Superior temporal gyrus (tissue), 1 donor: Measurements from ENCODE around the gene TGFBR2.
"Not testable (repeated sequence)": the region's sequence is repeated elsewhere in the genome, so short reads cannot be mapped to it uniquely, and the experiment has no call there.

Source experiments
- DNase-seq: peaks from one replicate; pipeline ENCODE4 v3.0.0-alpha.2; 2016; ENCODE audit errors: extremely low spot score

The TGFBR2 gene

DNA sequence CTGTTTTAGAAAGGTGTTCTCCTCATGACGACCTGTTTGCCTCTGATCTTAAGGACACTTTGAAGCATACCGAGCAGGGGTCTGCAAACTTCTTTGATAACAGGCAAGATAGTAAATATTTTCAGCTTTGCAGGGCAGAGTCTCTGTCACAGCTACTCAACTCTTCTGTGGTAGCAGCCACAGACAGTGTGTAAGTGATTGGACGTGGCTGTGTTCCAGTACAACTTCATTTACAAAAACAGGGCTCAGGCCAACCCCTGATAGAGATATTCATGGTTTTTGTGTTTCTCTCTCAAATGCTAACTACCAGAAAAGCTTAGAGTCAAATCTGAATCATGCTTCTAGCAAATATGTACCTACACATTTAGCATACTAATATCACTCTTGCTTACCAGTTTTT lies 51.5 kb downstream of the TGFBR2 start:
- DNase-seq = no peak

DNA sequence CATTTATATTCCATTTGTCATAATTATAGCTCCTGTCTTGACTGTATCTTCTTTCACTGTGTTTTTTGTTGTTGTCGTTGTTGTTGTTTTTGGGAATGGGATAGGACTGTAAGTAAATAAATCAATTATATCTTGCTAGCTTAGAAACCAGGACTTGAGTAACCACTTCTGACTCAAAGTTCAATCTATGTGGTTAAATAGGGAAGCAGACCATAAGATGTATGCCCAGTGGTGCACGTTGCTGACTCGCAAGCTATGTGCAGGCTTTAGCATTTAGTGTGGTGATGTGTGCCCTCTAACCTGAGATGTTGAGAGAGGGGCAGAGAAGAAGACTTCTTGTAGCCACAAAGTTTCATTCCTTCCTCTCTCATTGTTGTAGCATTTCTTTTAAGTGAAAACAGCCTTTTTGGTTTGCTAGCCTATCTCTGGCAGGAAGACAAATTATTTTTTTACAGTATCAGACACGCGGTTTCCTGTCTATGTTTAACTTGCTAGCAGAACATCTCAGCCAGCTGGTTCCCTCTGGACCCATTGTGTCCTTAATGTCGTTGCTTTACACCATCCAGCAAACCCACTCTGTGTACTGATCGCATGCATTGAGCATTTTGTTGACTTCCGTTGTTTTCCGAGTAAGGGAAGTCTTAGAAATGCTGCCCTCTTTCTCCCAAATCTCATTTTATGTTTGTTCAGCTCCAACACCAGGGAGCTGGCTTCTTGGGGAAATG lies 52.1 kb downstream of the TGFBR2 start:
- peak; percentile 46 for DNase-seq

DNA sequence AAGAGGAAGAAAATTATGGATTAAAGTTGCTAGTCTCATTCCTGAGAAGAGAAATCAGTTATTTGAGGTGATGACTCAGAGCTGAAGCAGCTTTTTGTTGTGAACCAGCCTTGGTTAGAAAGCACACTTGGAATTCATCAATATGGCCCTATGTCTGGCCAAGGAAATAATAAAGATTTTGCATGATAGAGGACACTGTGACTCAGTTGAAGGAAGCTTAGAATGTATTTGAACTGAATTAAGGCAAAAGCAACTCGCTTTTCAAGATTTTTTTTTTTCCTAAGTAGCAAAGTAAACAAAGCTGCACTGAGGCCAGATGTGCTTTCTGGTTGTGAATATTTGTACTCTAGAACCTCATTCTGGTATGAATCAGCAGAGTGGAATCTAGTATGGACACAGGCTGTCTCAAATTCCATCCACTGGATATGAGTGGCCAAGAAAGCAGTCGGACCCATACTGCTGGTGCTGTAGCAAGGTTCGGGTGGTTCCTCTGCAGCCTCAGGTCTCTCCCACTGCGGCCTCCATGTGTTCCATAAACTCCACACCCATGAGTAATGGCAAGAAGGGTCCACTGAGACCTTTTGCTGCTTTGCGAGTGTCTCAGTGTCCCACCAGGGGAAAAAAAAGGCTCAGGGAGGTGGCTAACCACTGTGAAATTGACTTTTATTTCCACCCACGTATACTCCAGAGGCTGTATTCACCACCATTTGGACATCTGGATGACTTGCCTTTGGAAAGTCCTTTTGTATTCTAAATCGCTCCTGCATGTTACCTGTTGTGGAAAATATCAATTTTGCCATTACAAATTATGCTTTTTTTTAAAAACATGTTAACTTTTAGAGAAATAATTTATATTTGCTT lies 53.1 kb downstream of the TGFBR2 start:
- no peak for DNase-seq

DNA sequence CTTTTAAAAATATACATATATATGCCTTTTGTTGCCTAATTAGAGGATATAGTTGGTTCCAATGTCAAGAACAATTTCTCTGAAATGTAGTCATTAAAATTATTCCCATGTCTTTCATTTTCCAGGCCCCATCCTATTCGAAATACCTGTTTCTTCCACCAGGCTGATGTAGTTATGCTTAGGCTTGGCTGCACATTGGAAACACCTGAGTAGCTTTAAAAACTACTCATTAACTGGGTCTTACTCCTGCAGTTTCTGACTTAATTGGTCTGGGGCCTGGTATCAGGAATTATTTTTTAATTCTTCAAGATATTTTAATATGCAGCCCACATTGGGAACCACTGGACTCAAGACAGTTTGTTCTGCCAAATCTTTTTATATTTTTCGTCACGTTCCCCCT lies 53.7 kb downstream of the TGFBR2 start:
- DNase-seq = no peak

DNA sequence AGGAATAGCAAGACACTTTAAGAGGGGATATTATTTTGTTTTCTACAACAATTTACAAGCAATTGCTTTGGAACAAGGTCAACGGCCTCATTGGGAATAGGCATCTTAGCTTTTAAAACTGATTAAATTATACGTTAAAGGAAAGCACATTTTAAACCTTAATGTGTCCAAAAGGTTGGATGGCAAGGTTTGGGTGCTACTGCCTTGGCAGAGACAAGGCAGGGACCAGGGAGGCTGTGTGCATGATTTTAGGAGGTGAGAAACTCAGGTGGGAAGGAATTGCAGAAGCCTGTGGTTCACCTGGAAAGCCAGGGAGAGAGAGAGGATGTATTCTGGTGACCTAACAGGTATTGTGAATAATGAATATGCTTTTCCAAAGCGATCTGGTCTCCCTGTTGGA lies 54.3 kb downstream of the TGFBR2 start:
- DNase-seq = no peak

DNA sequence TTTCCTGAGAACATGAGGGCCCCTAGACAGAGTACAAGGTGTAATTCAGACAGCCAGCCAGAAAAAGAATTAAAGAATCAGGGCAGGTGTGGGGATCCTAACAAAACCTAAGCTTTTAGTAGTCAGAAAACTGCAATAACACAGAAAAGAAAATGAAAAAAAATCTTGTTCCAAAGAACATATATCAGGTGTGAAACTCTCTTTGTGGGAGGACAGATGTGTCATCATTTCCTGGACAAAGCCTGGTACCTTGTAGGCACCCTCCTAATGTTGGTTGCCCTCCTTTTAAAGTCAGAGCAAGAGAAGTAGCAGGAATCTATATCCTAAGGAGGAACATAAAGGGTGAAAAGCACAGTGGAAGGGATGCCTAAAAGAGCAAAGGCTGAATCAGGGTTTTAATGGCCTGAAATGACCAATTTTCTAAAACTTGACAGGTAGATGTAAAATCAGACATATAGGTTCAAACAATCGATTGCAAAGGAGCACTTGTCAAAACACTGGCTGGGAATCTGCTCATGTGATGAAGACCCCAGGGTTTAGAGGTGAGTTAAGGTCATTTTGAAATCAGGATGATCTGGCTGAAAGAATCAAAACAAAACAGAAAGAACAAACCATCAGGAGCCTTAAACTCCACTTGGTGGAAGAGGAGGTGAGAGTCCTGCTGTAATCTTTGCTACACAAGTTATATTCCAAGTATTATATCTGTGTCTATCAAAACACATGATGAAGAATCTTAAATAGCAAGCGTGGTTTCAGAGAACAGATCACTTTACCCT lies 54.9 kb downstream of the TGFBR2 start:
- no peak for DNase-seq

DNA sequence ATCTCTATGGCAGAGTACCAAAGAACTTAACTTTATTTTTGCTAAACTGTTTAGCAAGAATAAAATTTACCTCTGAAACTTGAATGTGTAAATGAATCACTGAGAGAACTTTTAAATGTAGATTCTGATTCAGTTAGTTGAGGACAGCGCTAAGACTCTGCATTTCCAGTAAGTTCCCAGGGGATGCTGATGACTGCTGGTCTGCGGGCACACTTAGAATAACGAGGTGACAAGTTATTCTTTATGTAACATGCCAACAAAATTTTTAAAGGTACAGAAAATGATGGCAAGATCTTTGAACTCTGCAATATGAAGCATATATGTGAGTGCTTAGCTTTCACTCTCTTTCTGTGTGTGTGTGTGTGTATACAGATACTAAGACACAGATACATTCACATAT lies 56.4 kb downstream of the TGFBR2 start:
- no peak for DNase-seq

DNA sequence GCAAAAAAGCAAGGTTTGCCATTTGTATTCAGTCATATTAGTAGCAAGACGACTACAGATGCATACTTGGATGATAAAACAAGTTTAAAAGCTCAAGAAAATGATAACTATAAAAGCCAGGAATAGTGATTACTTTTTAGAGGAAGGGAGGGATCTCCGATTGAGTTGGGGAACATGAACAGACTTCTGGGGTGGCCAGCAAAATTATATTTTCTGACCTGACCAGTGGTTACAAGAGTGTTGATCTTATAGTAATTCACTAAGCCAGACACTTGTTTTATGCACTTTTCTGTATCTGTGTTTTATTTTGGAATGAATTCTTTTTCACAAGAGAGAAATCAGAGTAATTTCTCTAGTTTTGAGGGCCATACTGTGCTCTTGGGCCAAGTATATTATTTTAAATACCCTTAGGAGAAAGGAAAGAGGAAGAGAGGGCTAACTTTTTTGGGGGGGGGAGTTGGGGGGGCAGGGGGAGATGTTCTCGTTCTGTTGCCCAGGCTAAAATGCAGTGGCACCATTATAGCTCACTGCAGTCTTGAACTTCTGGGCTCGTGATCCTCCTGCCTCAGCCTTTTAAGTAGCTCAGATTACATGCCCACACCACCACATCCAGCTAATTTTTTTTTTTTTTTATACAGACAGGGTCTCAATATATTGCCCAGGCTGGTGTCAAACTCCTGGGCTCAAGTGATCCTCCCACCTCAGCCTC lies 57.3 kb downstream of the TGFBR2 start:
- no peak for DNase-seq

DNA sequence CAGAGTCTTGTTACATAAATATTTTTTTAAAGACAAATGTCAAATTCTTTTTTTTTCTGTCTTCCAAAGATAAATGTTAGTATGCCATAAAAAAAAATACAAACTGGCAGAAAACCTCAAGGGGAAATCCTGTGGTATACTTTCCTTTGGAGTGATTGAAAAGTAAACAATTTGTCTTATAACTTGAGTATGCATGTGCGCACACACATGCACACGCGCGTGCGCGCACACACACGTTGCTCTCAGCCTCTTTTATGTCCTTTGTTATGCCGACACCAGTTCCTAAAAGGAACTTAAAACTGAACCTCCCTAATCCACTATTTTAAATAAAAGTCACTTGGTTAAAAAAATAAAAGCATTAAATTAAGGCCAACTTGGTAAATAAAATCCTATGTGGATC lies 58.1 kb downstream of the TGFBR2 start:
- no peak for DNase-seq

DNA sequence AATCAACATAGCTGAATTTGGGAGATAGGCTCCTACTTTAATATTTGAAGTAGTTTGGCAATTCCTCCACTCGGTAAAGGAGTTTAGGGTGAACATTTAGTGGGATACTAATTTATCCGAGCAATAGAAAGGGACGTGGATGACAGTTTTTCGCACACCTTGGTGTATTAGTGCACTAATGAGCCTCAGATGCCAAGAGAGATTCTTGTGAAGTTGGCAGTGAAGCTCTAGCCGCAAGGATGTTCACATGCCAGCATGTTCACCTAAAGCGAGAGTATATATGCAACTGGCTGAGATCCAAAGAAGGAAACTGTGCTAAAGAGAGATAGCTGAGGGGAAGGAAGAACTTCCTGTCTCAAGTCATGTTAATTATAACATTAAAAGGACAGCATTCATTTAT lies 58.5 kb downstream of the TGFBR2 start:
- no peak for DNase-seq

DNA sequence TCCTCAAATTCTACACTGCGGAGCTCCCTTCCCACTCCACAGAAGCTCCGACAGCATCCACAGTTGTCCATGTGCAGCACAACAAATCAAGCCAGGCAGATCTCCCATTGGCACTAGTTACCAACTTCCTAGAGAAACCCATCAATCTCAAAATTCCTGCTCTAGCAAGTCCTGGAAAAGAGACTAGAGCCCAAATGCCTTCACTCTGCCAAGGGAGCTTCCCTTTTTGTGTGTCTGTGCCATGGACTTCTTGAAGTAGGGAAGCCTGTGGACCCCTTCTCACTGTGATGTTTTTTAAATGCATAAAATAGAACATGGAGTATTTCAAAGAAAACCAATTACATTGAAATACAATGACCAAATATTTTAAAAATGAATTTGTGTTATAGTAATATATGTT lies 59.1 kb downstream of the TGFBR2 start:
- DNase-seq = no peak

DNA sequence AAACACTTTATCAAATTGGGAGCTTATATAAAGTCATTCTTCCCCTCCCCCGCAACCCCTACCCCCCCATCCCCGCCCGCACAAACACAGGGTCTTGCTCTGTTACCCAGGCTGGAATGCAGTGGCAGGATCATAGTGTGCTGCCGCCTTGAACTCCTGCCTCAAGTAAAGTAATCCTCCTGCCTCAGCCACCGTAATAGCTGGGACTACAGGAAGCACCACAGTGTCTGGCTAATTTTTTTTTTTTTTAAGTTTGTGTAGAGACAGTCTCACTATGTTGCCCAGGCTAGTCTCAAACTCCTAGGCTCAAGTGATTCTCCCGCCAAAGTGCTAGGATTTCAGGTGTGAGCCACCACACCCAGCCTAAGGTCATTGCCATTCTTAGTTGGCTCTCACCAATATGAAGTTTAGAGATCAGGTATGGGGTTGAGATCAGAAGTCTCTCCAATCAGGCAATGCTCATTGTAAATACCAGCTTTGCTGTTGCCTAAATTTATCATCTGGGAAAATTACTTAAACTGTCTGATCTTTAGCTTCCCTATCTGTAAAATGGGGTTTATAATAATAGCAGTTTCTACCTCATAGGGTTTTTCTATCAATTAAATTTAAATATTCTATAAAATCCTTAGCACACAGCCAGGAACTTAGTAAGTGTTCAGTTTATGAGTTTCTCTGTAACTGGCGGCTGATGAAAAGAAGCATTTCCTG lies 60.3 kb downstream of the TGFBR2 start:
- no peak for DNase-seq

DNA sequence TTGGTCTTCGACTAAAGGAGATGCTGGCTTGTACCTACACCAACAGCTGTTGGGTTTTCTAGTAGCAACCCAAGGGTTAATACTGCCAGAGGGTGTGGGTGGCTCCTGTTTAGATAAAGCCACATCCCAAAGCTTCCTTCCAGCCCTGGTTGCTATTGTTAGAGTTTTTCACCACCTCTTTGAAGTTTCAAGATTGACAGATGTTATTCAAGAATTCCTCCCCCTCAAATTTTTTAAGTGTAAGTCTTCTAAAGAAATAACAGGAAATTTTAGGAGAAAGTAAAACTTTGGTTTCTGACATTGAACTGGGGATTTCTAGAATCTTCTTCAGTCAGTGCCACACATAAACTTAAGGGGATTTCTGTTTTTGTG lies 60.9 kb downstream of the TGFBR2 start:
- no peak for DNase-seq

DNA sequence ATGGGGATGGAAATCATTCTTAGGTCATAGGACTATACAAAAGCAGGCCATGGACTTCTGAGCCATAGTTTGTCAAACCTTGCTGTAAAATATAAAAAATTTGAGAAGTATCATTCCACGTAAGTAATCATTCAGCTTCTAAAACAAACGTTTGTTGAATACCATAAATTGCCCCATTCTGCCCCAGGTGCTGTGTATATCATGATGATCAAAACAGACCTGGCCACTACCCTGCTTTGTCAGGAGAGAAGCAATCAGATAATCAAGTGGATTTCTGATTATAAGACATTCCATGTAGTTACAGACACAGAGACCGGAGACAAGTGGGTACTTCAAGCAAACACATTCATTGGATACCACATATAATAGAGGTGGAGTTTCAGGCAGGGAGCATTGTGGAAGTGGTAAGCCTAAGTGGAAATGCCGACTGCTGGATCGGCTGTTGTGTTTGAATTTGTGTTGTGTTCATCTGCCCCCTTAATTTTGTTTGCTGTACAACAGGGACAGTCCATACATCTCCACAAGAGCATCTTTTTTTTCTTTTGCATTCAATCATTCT lies 61.7 kb downstream of the TGFBR2 start:
- no peak for DNase-seq

DNA sequence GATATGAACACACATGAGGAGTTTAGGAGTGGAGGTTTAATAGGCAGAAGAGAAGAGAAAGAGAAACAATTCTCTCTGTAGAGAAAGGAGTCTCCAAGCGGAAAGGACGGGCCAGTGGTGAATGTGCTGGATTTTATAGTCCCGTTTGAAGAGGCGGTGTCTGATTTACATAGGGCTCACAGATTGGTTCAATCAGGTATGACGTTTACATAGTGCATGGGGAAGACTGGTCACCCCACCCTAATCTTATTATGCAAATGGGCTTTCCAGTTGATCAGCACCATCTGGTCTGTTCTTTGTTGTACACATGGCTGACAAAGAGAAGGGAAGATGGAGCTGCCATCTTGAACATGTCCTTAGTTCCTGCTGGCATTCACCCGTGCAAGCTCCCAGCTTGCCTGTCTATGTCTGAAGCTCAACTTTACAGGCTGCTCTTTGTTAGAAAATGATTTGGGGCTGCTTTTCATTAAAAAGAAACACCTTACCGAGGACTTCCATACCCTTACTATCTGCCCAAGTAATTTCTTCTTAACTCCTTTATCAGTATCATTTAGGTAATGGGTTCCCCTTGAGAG lies 63.0 kb downstream of the TGFBR2 start:
- not testable (repeated sequence) for DNase-seq

DNA sequence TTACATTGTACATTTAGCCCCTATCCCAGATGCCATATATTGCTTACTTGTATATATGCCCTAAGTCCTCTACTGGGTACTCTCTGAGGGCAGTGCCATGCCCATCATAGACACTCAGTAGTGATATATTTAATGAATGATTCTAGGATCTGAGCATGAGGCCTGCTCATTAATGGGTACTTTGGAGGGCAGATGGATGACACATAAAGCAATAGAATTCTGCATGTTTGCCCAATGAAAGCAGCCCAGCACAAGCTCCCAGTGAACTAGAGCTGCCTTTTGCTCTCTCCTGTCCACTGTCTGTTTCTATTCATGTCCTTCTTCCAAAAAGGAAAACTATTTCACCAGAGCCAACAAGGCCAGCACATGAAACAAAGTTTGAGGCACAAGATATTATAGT lies 63.9 kb downstream of the TGFBR2 start:
- DNase-seq = no peak

DNA sequence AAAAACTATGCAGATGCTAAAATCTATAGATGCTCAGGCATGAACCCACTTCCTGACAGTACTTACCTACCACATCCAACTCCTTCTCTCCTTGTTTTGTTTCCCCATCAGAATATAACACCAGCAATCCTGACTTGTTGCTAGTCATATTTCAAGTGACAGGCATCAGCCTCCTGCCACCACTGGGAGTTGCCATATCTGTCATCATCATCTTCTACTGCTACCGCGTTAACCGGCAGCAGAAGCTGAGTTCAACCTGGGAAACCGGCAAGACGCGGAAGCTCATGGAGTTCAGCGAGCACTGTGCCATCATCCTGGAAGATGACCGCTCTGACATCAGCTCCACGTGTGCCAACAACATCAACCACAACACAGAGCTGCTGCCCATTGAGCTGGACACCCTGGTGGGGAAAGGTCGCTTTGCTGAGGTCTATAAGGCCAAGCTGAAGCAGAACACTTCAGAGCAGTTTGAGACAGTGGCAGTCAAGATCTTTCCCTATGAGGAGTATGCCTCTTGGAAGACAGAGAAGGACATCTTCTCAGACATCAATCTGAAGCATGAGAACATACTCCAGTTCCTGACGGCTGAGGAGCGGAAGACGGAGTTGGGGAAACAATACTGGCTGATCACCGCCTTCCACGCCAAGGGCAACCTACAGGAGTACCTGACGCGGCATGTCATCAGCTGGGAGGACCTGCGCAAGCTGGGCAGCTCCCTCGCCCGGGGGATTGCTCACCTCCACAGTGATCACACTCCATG lies 65.3 kb downstream of the TGFBR2 start:
- DNase-seq = no peak

DNA sequence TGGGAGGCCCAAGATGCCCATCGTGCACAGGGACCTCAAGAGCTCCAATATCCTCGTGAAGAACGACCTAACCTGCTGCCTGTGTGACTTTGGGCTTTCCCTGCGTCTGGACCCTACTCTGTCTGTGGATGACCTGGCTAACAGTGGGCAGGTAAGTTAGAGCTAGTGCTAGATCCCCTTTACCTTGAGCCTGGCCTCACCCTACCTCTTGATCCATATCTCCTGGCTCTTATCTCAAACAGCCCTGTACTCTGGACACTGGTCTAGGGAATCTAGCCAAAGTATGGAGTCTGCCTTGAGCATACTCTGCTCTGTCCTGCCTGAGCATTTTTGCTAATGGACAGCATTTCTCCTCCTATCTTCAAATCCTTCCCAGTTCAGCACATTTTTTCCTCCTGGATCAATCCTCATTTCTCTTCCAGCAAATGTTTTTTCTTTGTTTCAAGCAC lies 65.9 kb downstream of the TGFBR2 start:
- no peak for DNase-seq

DNA sequence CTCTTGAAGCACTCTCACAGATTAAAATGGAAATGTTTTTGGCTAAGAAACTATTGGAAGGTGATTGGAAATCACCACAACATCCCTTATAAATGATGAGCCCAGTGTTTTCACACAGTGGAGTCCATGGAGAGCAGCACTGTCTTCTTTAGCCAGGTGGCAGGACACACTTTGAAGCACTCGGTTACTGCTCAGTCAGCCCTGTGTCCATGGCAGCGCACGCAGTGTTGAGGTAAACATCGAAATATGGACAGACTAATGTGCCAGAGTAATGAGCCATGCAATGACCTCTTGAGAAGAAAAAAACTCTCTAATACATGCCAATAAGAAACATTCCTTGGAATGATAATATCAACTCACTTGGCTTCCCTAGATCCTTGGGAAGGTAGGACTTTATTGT lies 66.6 kb downstream of the TGFBR2 start:
- no peak for DNase-seq
